Endothelial cell of umbilical vein (primary cell): ENCODE results near the gene TCERG1. TPM values are rescaled to one million over a fixed set of nuclear protein-coding genes. Genes with fewer than 3 reads are reported as not detected.

Experiments used
- BruUV-seq: library from RNA; stranded (reverse); fragments of 400-500 nt; replicated peaks from 2 replicates; lab custom pipeline; 2021; lab: Mats Ljungman, UMichigan
- CTCF ChIA-PET: fragments of 300-600, 350-600 bp; sonication (Branson Sonifier 250); formaldehyde crosslinking; loops from one replicate; lab custom pipeline; 2021; ENCODE audit warnings: antibody characterized with exemption, inconsistent platforms; lab: Charles Lee
- POLR2A ChIA-PET: fragments of 300-600, 350-600 bp; sonication (Branson Sonifier 250); formaldehyde crosslinking; loops from one replicate; lab custom pipeline; 2021; ENCODE audit warnings: antibody characterized with exemption, inconsistent platforms; lab: Charles Lee
- DNase-seq: peaks from one replicate; pipeline ENCODE4 v3.0.0-alpha.2; 2011; ENCODE audit warnings: low read depth, low spot score
- FAIRE-seq: peaks from 2 replicates; lab custom pipeline; 2011; peaks lifted over from hg19 to GRCh38; lab: Jason Lieb, UNC
- H2AFZ ChIP-seq: 2 replicates; pipeline ENCODE4 v1.6.0; 2012; ENCODE audit warnings: low read depth, low read length, control low read depth, inconsistent platforms
- H3K27ac ChIP-seq: 2 replicates; pipeline ENCODE4 v1.5.1; 2011; ENCODE audit warnings: low read depth, mild to moderate bottlenecking, control low read depth, low read length, moderate library complexity; ENCODE audit not compliant: insufficient read depth
- H3K27me3 ChIP-seq, 2 experiments: 2 replicates each; pipeline versions ENCODE4 v1.6.0 to v1.6.1; 2011; ENCODE audit warnings: low read length in 2 of 2, mixed read lengths in 1 of 2; ENCODE audit not compliant: control insufficient read depth in 2 of 2, insufficient read depth in 2 of 2
- H3K36me3 ChIP-seq, 2 experiments: 2 replicates in 1 of 2; 3 replicates in 1 of 2; pipeline ENCODE4 v1.5.1; 2011; ENCODE audit warnings: low read length in 2 of 2, mild to moderate bottlenecking in 1 of 2, moderate library complexity in 1 of 2; ENCODE audit not compliant: control insufficient read depth in 2 of 2, insufficient read depth in 2 of 2; ENCODE audit errors: extremely low read depth in 1 of 2
- H3K4me1 ChIP-seq: 3 replicates; pipeline ENCODE4 v1.5.1; 2011; ENCODE audit warnings: mild to moderate bottlenecking, low read length; ENCODE audit not compliant: control insufficient read depth, insufficient read depth; ENCODE audit errors: extremely low read depth
- H3K4me2 ChIP-seq: 2 replicates; pipeline ENCODE4 v1.6.1; 2011; ENCODE audit warnings: low read length, control low read depth, mixed read lengths; ENCODE audit not compliant: insufficient read depth
- H3K4me3 ChIP-seq, 3 experiments: fragments of 200-600 bp in 1 of 3; sonication (generic), shearing (Covaris generic) in 1 of 3; replicated peaks in 1 of 3; 2 replicates each; pipeline ENCODE4 v1.5.1; 2011 to 2016; ENCODE audit warnings: control low read depth in 3 of 3, low read length in 3 of 3, mild to moderate bottlenecking in 2 of 3, inconsistent platforms in 1 of 3, low read depth in 1 of 3, moderate library complexity in 1 of 3; ENCODE audit not compliant: insufficient read depth in 1 of 3
- H3K79me2 ChIP-seq: 2 replicates; pipeline ENCODE4 v1.6.0; 2012; ENCODE audit warnings: low read length, inconsistent platforms; ENCODE audit not compliant: control insufficient read depth, insufficient read depth
- H3K9ac ChIP-seq: replicated peaks from 2 replicates; pipeline ENCODE3; 2011; ENCODE audit warnings: low read length, control low read depth; ENCODE audit not compliant: insufficient read depth; ENCODE audit errors: extremely low read depth
- H3K9me1 ChIP-seq: replicated peaks from 3 replicates; pipeline ENCODE4 v1.6.0; 2011; ENCODE audit warnings: mild to moderate bottlenecking, low read length; ENCODE audit not compliant: control insufficient read depth, insufficient read depth; ENCODE audit errors: extremely low read depth
- H3K9me3 ChIP-seq: replicated peaks from 2 replicates; pipeline ENCODE4 v1.5.1; 2012; ENCODE audit warnings: low read length, inconsistent platforms; ENCODE audit not compliant: control insufficient read depth, insufficient read depth
- H4K20me1 ChIP-seq: replicated peaks from 2 replicates; pipeline ENCODE3; 2011; ENCODE audit warnings: mild to moderate bottlenecking, low read length; ENCODE audit not compliant: control insufficient read depth, insufficient read depth; ENCODE audit errors: extremely low read depth
- FOS ChIP-seq: IDR thresholded peaks from 2 replicates; pipeline ENCODE4 v1.6.1; 2011; ENCODE audit warnings: mild to moderate bottlenecking, low read length, moderate library complexity, borderline replicate concordance; ENCODE audit not compliant: insufficient read depth
- JUN ChIP-seq: IDR thresholded peaks from 2 replicates; pipeline ENCODE4 v1.6.1; 2011; ENCODE audit warnings: borderline replicate concordance, low read depth; ENCODE audit not compliant: insufficient read length, insufficient read depth
- POLR2A ChIP-seq: IDR thresholded peaks from 2 replicates; pipeline ENCODE4 v1.6.1; 2012; ENCODE audit warnings: low read depth, mild to moderate bottlenecking, control low read depth, low read length
- POLR2AphosphoS5 ChIP-seq: IDR thresholded peaks from 2 replicates; pipeline ENCODE4 v1.6.1; 2012; ENCODE audit warnings: low read depth, mild to moderate bottlenecking, control low read depth, low read length, moderate library complexity; ENCODE audit not compliant: insufficient read depth
- dilution Hi-C: fragments of 300-500 bp; cut with MboI; formaldehyde crosslinking; loops from one replicate; pipeline ENCODE4 v1.15.0; 2019; ENCODE audit warnings: low sequenced_read_pairs; ENCODE audit not compliant: extremely low pct_ligation_motif_present
- intact Hi-C: fragments of 100-400 bp; cut with micrococcal nuclease; formaldehyde crosslinking; loops from one replicate; pipeline ENCODE4 v1.10.0; 2022
- polyA plus RNA-seq, 4 experiments: library from polyadenylated mRNA; depleted of rRNA in 3 of 4; stranded (reverse) in 3 of 4; unstranded in 1 of 4; fragments of >200 nt; gene quantifications; 2 replicates each; pipeline versions ENCODE4 v1.2.1 to v1.2.3, GENCODE V29; 2011 to 2012; ENCODE audit warnings: missing spikeins in 1 of 4
- total RNA-seq: library from RNA; stranded (reverse); gene quantifications from 2 replicates; pipeline ENCODE4 v1.2.3, GENCODE V29; 2021

Gene TCERG1
- total and polyA plus RNA-seq, 2 donors (not counting 3 experiments of a cell fraction or from before 2014, with no cell fraction given): 71.4 to 98.4 TPM

DNA sequence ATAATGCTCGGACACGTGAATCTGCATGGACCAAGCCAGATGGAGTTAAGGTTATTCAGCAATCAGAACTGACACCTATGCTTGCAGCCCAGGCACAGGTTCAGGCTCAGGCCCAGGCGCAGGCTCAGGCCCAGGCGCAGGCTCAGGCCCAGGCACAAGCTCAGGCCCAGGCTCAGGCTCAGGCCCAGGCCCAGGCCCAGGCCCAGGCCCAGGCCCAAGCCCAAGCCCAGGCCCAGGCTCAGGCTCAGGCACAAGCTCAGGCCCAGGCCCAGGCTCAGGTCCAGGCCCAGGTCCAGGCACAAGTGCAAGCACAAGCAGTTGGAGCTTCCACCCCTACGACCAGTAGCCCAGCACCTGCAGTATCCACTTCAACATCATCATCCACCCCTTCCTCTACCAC is 11.8 kb downstream of the TCERG1 start:
- dilution Hi-C loops (no loop called here), intact Hi-C loops (no loop called here)
- no peaks in the 10 kb centered on the region for H3K27me3 ChIP-seq
- BruUV-seq: no TSS peak
- H3K9ac ChIP-seq: no peak overlapping the region
- H3K27ac ChIP-seq: no peak overlapping the region
- DNase-seq: no peak
- H3K36me3 ChIP-seq: peaks cover 5 to 22% of the 10 kb centered on the region in 2 experiments
- peaks cover 5% of the 10 kb centered on the region for H4K20me1 ChIP-seq
- H3K9me3 ChIP-seq: no peaks in the 10 kb centered on the region
- CTCF ChIA-PET: interaction anchor here (1.2 kb wide), 1 partner anchor 8 kb away, joined by 4 read pairs; no protein-coding TSS in a partner anchor
- no peak overlapping the region for H2AFZ ChIP-seq
- no peak overlapping the region for H3K4me3 ChIP-seq
- FAIRE-seq: no peak
- no peak overlapping the region for H3K4me2 ChIP-seq
- peaks cover 78% of the 10 kb centered on the region for H3K79me2 ChIP-seq
- peaks cover 22% of the 10 kb centered on the region for H3K4me1 ChIP-seq
- TF ChIP-seq POLR2AphosphoS5 (no peak), FOS (no peak)
- no peaks in the 10 kb centered on the region for H3K9me1 ChIP-seq
- POLR2A ChIA-PET: interaction anchor here (0.5 kb wide), 1 partner anchor 167 kb away, joined by 5 read pairs; no protein-coding TSS in a partner anchor

DNA sequence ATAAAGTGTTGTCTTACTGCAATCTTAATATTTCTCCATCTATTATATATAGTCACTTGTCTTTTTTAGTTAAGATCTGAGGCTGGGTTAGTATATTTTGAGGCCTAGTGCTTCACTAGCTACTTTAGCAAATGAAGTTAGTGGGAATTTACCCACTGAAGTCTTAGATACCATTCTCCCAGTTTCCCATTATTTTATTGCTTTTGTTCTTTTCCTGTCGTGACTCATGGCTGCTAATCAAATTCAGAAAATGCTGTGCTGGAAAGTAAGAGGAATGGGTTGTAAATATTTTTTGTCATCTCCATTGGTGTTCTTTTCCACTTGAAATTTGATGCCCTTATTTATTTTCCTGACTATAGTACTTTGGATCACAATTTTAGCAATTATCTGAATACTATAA is 14.2 kb downstream of the TCERG1 start:
- Histone ChIP-seq H3K27me3 (no peaks in the 10 kb centered on the region), H3K36me3 (peaks cover 7 to 30% of the 10 kb centered on the region in 2 experiments), H3K4me1 (peaks cover 22% of the 10 kb centered on the region), H2AFZ (no peak overlapping the region), H3K4me2 (peak overlapping the region; percentile 53), H4K20me1 (no peaks in the 10 kb centered on the region), H3K9me1 (no peaks in the 10 kb centered on the region), H3K9ac (peak overlapping the region; percentile 1), H3K4me3 (no peak overlapping the region), H3K27ac (peak overlapping the region; percentile 58), H3K79me2 (peaks cover 74% of the 10 kb centered on the region), H3K9me3 (no peaks in the 10 kb centered on the region)
- POLR2A ChIA-PET: no interaction called here
- DNase-seq (peak; percentile 90), FAIRE-seq (peak; percentile 48)
- dilution Hi-C loops: no loop called here
- CTCF ChIA-PET: interaction anchor here (0.6 to 2.5 kb wide), 5 partner anchors 11 to 504 kb away, joined by 3 to 10 read pairs (median 4); partner anchors contain the start of gene TCERG1
- TF ChIP-seq POLR2A (no peak), JUN (peak; percentile 43), FOS (peak; percentile 40)
- intact Hi-C loops: loop anchor here (1.0 kb wide), 1 partner anchor 13 kb away; no protein-coding TSS in a partner anchor
- BruUV-seq: no TSS peak
